ENCODE data around the gene RMND1.

Gene RMND1

GRCh38 chr6:151412909-151413308 lies 39.0 kb downstream of the RMND1 start:
- no peak overlapping the region for H3K4me2 ChIP-seq (ENCODE audit: low read length)
- no CpG with 5 or more reads among the region's 3 CpGs for WGBS (ENCODE audit: extremely low coverage, insufficient coverage, low lambda C conversion rate)
- no peak overlapping the region for H3K9ac ChIP-seq (ENCODE audit: low read length)
- H3K18ac ChIP-seq (ENCODE audit: low read length) = no peak overlapping the region
- peaks cover 2% of the 10 kb centered on the region for H3K36me3 ChIP-seq (ENCODE audit: control insufficient read depth, insufficient read depth, low read length)
- H3K79me1 ChIP-seq (ENCODE audit: low read length) = no peaks in the 10 kb centered on the region
- H3K23ac ChIP-seq (ENCODE audit: low read length) = no peak overlapping the region
- H3K4me3 ChIP-seq (ENCODE audit: low read length) = no peak overlapping the region
- H2BK5ac ChIP-seq (ENCODE audit: low read length) = no peak overlapping the region
- no peak overlapping the region for H2BK120ac ChIP-seq (ENCODE audit: low read depth, low read length)
- H4K5ac ChIP-seq (ENCODE audit: low read length) = no peak overlapping the region
- H3K4me1 ChIP-seq (ENCODE audit: control insufficient read depth, low read depth, low read length) = no peaks in the 10 kb centered on the region
- no peaks in the 10 kb centered on the region for H3K79me2 ChIP-seq (ENCODE audit: control insufficient read depth, insufficient read depth, low read length)
- no peak for DNase-seq
- H3K27me3 ChIP-seq (ENCODE audit: insufficient read depth, low read length, poor library complexity) = no peaks in the 10 kb centered on the region
- H3K56ac ChIP-seq (ENCODE audit: low read length) = no peak overlapping the region
- no peak overlapping the region for H3K4ac ChIP-seq (ENCODE audit: low read depth, low read length)
- no peak overlapping the region for H2AK5ac ChIP-seq (ENCODE audit: low read length)
- H3K27ac ChIP-seq (ENCODE audit: low read depth, low read length) = no peak overlapping the region
- no peak overlapping the region for H2BK15ac ChIP-seq (replicated peaks; ENCODE audit: low read depth)
- no peak overlapping the region for H4K8ac ChIP-seq (ENCODE audit: low read depth, low read length)

GRCh38 chr6:151409679-151410078 lies 42.2 kb downstream of the RMND1 start:
- Histone ChIP-seq H3K23ac (ENCODE audit: low read length) (no peak overlapping the region), H3K79me1 (ENCODE audit: low read length) (peaks cover 2% of the 10 kb centered on the region), H4K8ac (ENCODE audit: low read depth, low read length) (no peak overlapping the region), H3K4ac (ENCODE audit: low read depth, low read length) (no peak overlapping the region), H3K9ac (ENCODE audit: low read length) (no peak overlapping the region), H3K18ac (ENCODE audit: low read length) (no peak overlapping the region), H3K36me3 (ENCODE audit: control insufficient read depth, insufficient read depth, low read length) (peaks cover 2% of the 10 kb centered on the region), H3K27me3 (ENCODE audit: insufficient read depth, low read length, poor library complexity) (no peaks in the 10 kb centered on the region), H3K56ac (ENCODE audit: low read length) (no peak overlapping the region), H2BK15ac (replicated peaks; ENCODE audit: low read depth) (no peak overlapping the region), H4K5ac (ENCODE audit: low read length) (no peak overlapping the region), H2AK5ac (ENCODE audit: low read length) (no peak overlapping the region), H3K4me1 (ENCODE audit: control insufficient read depth, low read depth, low read length) (no peaks in the 10 kb centered on the region), H3K27ac (ENCODE audit: low read depth, low read length) (no peak overlapping the region), H2BK5ac (ENCODE audit: low read length) (no peak overlapping the region), H2BK120ac (ENCODE audit: low read depth, low read length) (no peak overlapping the region), H3K4me2 (ENCODE audit: low read length) (no peak overlapping the region), H3K4me3 (ENCODE audit: low read length) (no peak overlapping the region), H3K79me2 (ENCODE audit: control insufficient read depth, insufficient read depth, low read length) (no peaks in the 10 kb centered on the region)
- no peak for DNase-seq
- WGBS (ENCODE audit: extremely low coverage, insufficient coverage, low lambda C conversion rate) = no CpG with 5 or more reads among the region's 7 CpGs

GRCh38 chr6:151409260-151409659 lies 42.7 kb downstream of the RMND1 start:
- Histone ChIP-seq H3K36me3 (ENCODE audit: control insufficient read depth, insufficient read depth, low read length) (peaks cover 2% of the 10 kb centered on the region), H3K79me1 (ENCODE audit: low read length) (peaks cover 2% of the 10 kb centered on the region), H2BK120ac (ENCODE audit: low read depth, low read length) (no peak overlapping the region), H4K5ac (ENCODE audit: low read length) (no peak overlapping the region), H3K27ac (ENCODE audit: low read depth, low read length) (no peak overlapping the region), H3K56ac (ENCODE audit: low read length) (no peak overlapping the region), H4K8ac (ENCODE audit: low read depth, low read length) (no peak overlapping the region), H3K4ac (ENCODE audit: low read depth, low read length) (no peak overlapping the region), H2BK15ac (replicated peaks; ENCODE audit: low read depth) (no peak overlapping the region), H3K79me2 (ENCODE audit: control insufficient read depth, insufficient read depth, low read length) (peaks cover 2% of the 10 kb centered on the region), H2BK5ac (ENCODE audit: low read length) (no peak overlapping the region), H3K27me3 (ENCODE audit: insufficient read depth, low read length, poor library complexity) (no peaks in the 10 kb centered on the region), H3K9ac (ENCODE audit: low read length) (no peak overlapping the region), H3K4me2 (ENCODE audit: low read length) (no peak overlapping the region), H3K23ac (ENCODE audit: low read length) (no peak overlapping the region), H2AK5ac (ENCODE audit: low read length) (no peak overlapping the region), H3K4me1 (ENCODE audit: control insufficient read depth, low read depth, low read length) (no peaks in the 10 kb centered on the region), H3K4me3 (ENCODE audit: low read length) (no peak overlapping the region), H3K18ac (ENCODE audit: low read length) (no peak overlapping the region)
- no peak for DNase-seq
- no CpG with 5 or more reads among the region's 2 CpGs for WGBS (ENCODE audit: extremely low coverage, insufficient coverage, low lambda C conversion rate)

GRCh38 chr6:151408858-151409257 lies 43.1 kb downstream of the RMND1 start:
- H3K27me3 ChIP-seq (ENCODE audit: insufficient read depth, low read length, poor library complexity) = no peaks in the 10 kb centered on the region
- H4K8ac ChIP-seq (ENCODE audit: low read depth, low read length) = no peak overlapping the region
- no peak overlapping the region for H3K4me2 ChIP-seq (ENCODE audit: low read length)
- no peak overlapping the region for H2BK15ac ChIP-seq (replicated peaks; ENCODE audit: low read depth)
- no peak overlapping the region for H3K4ac ChIP-seq (ENCODE audit: low read depth, low read length)
- no peak overlapping the region for H2AK5ac ChIP-seq (ENCODE audit: low read length)
- no peak overlapping the region for H2BK5ac ChIP-seq (ENCODE audit: low read length)
- H3K36me3 ChIP-seq (ENCODE audit: control insufficient read depth, insufficient read depth, low read length) = peaks cover 2% of the 10 kb centered on the region
- no peak overlapping the region for H3K9ac ChIP-seq (ENCODE audit: low read length)
- no peak overlapping the region for H3K56ac ChIP-seq (ENCODE audit: low read length)
- no CpG with 5 or more reads among the region's 2 CpGs for WGBS (ENCODE audit: extremely low coverage, insufficient coverage, low lambda C conversion rate)
- H3K79me2 ChIP-seq (ENCODE audit: control insufficient read depth, insufficient read depth, low read length) = peaks cover 2% of the 10 kb centered on the region
- H2BK120ac ChIP-seq (ENCODE audit: low read depth, low read length) = no peak overlapping the region
- no peak overlapping the region for H3K27ac ChIP-seq (ENCODE audit: low read depth, low read length)
- no peak overlapping the region for H3K23ac ChIP-seq (ENCODE audit: low read length)
- H4K5ac ChIP-seq (ENCODE audit: low read length) = no peak overlapping the region
- H3K79me1 ChIP-seq (ENCODE audit: low read length) = peaks cover 2% of the 10 kb centered on the region
- no peak for DNase-seq
- no peak overlapping the region for H3K18ac ChIP-seq (ENCODE audit: low read length)
- no peaks in the 10 kb centered on the region for H3K4me1 ChIP-seq (ENCODE audit: control insufficient read depth, low read depth, low read length)
- H3K4me3 ChIP-seq (ENCODE audit: low read length) = no peak overlapping the region

- H3K4ac ChIP-seq (ENCODE audit: low read depth, low read length) = no peak overlapping the region
Observed at GRCh38 chr6:151403919-151404308, 48.0 kb downstream of the RMND1 start.

GRCh38 chr6:151402228-151402627 lies 49.7 kb downstream of the RMND1 start:
- Histone ChIP-seq H3K36me3 (ENCODE audit: control insufficient read depth, insufficient read depth, low read length) (peaks cover 2% of the 10 kb centered on the region), H3K27ac (ENCODE audit: low read depth, low read length) (no peak overlapping the region)
- no CpG with 5 or more reads among the region's 1 CpG for WGBS (ENCODE audit: extremely low coverage, insufficient coverage, low lambda C conversion rate)

More at GRCh38 chr6:151403919-151404308, 48.0 kb downstream of the RMND1 start:
- Histone ChIP-seq H3K4me1 (ENCODE audit: control insufficient read depth, low read depth, low read length) (no peaks in the 10 kb centered on the region), H3K79me1 (ENCODE audit: low read length) (peaks cover 2% of the 10 kb centered on the region), H4K8ac (ENCODE audit: low read depth, low read length) (no peak overlapping the region), H3K9ac (ENCODE audit: low read length) (no peak overlapping the region), H3K18ac (ENCODE audit: low read length) (no peak overlapping the region), H3K4me3 (ENCODE audit: low read length) (no peak overlapping the region), H3K36me3 (ENCODE audit: control insufficient read depth, insufficient read depth, low read length) (no peaks in the 10 kb centered on the region), H2BK15ac (replicated peaks; ENCODE audit: low read depth) (no peak overlapping the region), H4K5ac (ENCODE audit: low read length) (no peak overlapping the region), H3K27me3 (ENCODE audit: insufficient read depth, low read length, poor library complexity) (no peaks in the 10 kb centered on the region), H3K27ac (ENCODE audit: low read depth, low read length) (no peak overlapping the region), H2BK120ac (ENCODE audit: low read depth, low read length) (no peak overlapping the region), H2AK5ac (ENCODE audit: low read length) (no peak overlapping the region), H3K56ac (ENCODE audit: low read length) (no peak overlapping the region), H3K4me2 (ENCODE audit: low read length) (no peak overlapping the region), H2BK5ac (ENCODE audit: low read length) (no peak overlapping the region), H3K79me2 (ENCODE audit: control insufficient read depth, insufficient read depth, low read length) (peaks cover 33% of the 10 kb centered on the region), H3K23ac (ENCODE audit: low read length) (no peak overlapping the region)
- WGBS (ENCODE audit: extremely low coverage, insufficient coverage, low lambda C conversion rate) = 100% methylated on average over 1 of the region's 4 CpGs
- no peak for DNase-seq

More at GRCh38 chr6:151402228-151402627, 49.7 kb downstream of the RMND1 start:
- Histone ChIP-seq H4K8ac (ENCODE audit: low read depth, low read length) (no peak overlapping the region), H3K27me3 (ENCODE audit: insufficient read depth, low read length, poor library complexity) (no peaks in the 10 kb centered on the region), H3K4me1 (ENCODE audit: control insufficient read depth, low read depth, low read length) (no peaks in the 10 kb centered on the region), H2BK15ac (replicated peaks; ENCODE audit: low read depth) (no peak overlapping the region), H2AK5ac (ENCODE audit: low read length) (no peak overlapping the region), H3K4me2 (ENCODE audit: low read length) (no peak overlapping the region), H3K4ac (ENCODE audit: low read depth, low read length) (no peak overlapping the region), H2BK5ac (ENCODE audit: low read length) (no peak overlapping the region), H3K56ac (ENCODE audit: low read length) (no peak overlapping the region), H4K5ac (ENCODE audit: low read length) (no peak overlapping the region), H2BK120ac (ENCODE audit: low read depth, low read length) (no peak overlapping the region), H3K79me2 (ENCODE audit: control insufficient read depth, insufficient read depth, low read length) (peaks cover 49% of the 10 kb centered on the region), H3K18ac (ENCODE audit: low read length) (no peak overlapping the region), H3K4me3 (ENCODE audit: low read length) (no peak overlapping the region), H3K9ac (ENCODE audit: low read length) (no peak overlapping the region), H3K23ac (ENCODE audit: low read length) (no peak overlapping the region), H3K79me1 (ENCODE audit: low read length) (peaks cover 6% of the 10 kb centered on the region)
- no peak for DNase-seq
